HEK293 (cell line): ENCODE data around the gene FAM110A.

Experiments used
- GLI4 ChIP-seq: fragments of 450-650 bp; formaldehyde crosslinking; IDR thresholded peaks from 2 replicates; pipeline ENCODE4 v1.5.1; 2016; ENCODE audit warnings: missing biosample characterization, missing genetic modification characterization
- GLIS2 ChIP-seq: fragments of 450-650 bp; formaldehyde crosslinking; IDR thresholded peaks from 2 replicates; pipeline ENCODE4 v1.5.1; 2016; ENCODE audit warnings: missing biosample characterization, missing genetic modification characterization
- KLF10 ChIP-seq: fragments of 450-650 bp; IDR thresholded peaks from 2 replicates; pipeline ENCODE4 v1.5.1; 2018; ENCODE audit warnings: missing biosample characterization, mild to moderate bottlenecking, missing genetic modification characterization
- PRDM4 ChIP-seq: fragments of 450-650 bp; formaldehyde crosslinking; IDR thresholded peaks from 2 replicates; pipeline ENCODE4 v1.5.1; 2017; ENCODE audit warnings: missing biosample characterization, missing genetic modification characterization
- SP2 ChIP-seq: fragments of 450-650 bp; formaldehyde crosslinking; IDR thresholded peaks from 2 replicates; pipeline ENCODE4 v1.5.1; 2016; ENCODE audit warnings: missing biosample characterization, missing genetic modification characterization
- ZIC2 ChIP-seq: fragments of 450-650 bp; formaldehyde crosslinking; IDR thresholded peaks from 2 replicates; pipeline ENCODE4 v1.5.1; 2016; ENCODE audit warnings: missing biosample characterization, missing genetic modification characterization
- ZNF121 ChIP-seq: fragments of 450-650 bp; formaldehyde crosslinking; IDR thresholded peaks from 2 replicates; pipeline ENCODE4 v1.5.1; 2016; ENCODE audit warnings: missing biosample characterization, missing genetic modification characterization
- ZNF211 ChIP-seq: fragments of 450-650 bp; formaldehyde crosslinking; IDR thresholded peaks from 2 replicates; pipeline ENCODE4 v1.5.1; 2016; ENCODE audit warnings: low read depth, missing biosample characterization, missing genetic modification characterization
- ZNF24 ChIP-seq: fragments of 450-650 bp; formaldehyde crosslinking; IDR thresholded peaks from 2 replicates; pipeline ENCODE4 v1.5.1; 2016; ENCODE audit warnings: missing biosample characterization, missing genetic modification characterization
- ZNF274 ChIP-seq, 2 experiments: fragments of 200-500 bp in 1 of 2; fragments of 450-650 bp in 1 of 2; sonication (Bioruptor generic) in 1 of 2; formaldehyde crosslinking in 1 of 2; IDR thresholded peaks; 2 replicates each; pipeline versions ENCODE4 v1.5.1 to v1.6.1; 2014 to 2016; ENCODE audit warnings: borderline replicate concordance in 1 of 2, inconsistent platforms in 1 of 2, low read length in 1 of 2, missing biosample characterization in 1 of 2, missing genetic modification characterization in 1 of 2
- ZNF302 ChIP-seq: fragments of 450-650 bp; formaldehyde crosslinking; IDR thresholded peaks from 2 replicates; pipeline ENCODE4 v1.5.1; 2016; ENCODE audit warnings: missing biosample characterization, missing genetic modification characterization, low read depth
- TF ChIP-seq, protein P1 (sequence below): fragments of 450-650 bp; formaldehyde crosslinking; IDR thresholded peaks from 2 replicates; pipeline ENCODE4 v1.5.1; 2016; ENCODE audit warnings: missing biosample characterization, missing genetic modification characterization
- TF ChIP-seq, protein P2 (sequence below): fragments of 450-650 bp; formaldehyde crosslinking; IDR thresholded peaks from 2 replicates; pipeline ENCODE4 v1.5.1; 2016; ENCODE audit warnings: missing biosample characterization, missing genetic modification characterization
- TF ChIP-seq, protein P3 (sequence below): IDR thresholded peaks from 2 replicates; pipeline ENCODE4 v1.6.1; 2011; ENCODE audit warnings: mild to moderate bottlenecking, low read depth, low read length, borderline replicate concordance

DNA sequence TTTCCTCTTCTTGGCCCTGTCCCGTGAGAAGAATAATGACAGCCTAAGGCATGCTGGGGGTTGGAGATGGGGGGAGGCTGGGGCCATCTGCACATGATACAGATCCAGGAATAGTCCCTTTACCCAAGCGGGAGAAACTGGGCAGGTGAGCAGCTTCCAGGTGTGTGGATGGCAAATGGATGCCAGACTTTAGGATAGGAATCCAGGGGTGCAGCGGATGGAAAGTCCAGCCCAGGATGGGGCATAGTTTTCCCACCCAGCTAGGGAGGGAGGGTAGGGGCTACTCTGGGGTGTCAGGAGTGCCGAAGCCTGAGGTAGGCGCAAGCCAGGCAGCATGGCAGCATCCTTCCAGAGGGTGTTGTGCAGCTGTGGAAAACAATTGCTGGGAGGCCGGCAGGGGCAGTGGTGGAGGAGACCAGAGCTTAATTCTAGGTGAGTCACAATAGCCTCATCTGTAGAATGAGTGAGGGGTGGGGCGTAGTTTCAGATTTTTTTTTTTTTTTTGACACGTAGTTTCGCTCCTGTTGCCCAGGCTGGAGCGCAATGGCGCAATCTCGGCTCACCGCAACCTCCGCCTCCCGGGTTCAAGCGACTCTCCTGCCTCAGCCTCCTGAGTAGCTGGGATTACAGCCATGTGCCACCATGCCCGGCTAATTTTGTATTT is 15.4 kb upstream of the FAM110A start:
- TF ChIP-seq, protein P1, sequence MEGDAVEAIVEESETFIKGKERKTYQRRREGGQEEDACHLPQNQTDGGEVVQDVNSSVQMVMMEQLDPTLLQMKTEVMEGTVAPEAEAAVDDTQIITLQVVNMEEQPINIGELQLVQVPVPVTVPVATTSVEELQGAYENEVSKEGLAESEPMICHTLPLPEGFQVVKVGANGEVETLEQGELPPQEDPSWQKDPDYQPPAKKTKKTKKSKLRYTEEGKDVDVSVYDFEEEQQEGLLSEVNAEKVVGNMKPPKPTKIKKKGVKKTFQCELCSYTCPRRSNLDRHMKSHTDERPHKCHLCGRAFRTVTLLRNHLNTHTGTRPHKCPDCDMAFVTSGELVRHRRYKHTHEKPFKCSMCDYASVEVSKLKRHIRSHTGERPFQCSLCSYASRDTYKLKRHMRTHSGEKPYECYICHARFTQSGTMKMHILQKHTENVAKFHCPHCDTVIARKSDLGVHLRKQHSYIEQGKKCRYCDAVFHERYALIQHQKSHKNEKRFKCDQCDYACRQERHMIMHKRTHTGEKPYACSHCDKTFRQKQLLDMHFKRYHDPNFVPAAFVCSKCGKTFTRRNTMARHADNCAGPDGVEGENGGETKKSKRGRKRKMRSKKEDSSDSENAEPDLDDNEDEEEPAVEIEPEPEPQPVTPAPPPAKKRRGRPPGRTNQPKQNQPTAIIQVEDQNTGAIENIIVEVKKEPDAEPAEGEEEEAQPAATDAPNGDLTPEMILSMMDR (tag by site-specific recombination) = no peak
- no peak for TF ChIP-seq ZNF274 (IDR thresholded peaks at IDR 0.05; ENCODE audit: low read length)
- TF ChIP-seq ZNF274 (tag by site-specific recombination; IDR thresholded peaks at IDR 0.05; ENCODE audit: borderline replicate concordance) = no peak
- TF ChIP-seq, protein P2, sequence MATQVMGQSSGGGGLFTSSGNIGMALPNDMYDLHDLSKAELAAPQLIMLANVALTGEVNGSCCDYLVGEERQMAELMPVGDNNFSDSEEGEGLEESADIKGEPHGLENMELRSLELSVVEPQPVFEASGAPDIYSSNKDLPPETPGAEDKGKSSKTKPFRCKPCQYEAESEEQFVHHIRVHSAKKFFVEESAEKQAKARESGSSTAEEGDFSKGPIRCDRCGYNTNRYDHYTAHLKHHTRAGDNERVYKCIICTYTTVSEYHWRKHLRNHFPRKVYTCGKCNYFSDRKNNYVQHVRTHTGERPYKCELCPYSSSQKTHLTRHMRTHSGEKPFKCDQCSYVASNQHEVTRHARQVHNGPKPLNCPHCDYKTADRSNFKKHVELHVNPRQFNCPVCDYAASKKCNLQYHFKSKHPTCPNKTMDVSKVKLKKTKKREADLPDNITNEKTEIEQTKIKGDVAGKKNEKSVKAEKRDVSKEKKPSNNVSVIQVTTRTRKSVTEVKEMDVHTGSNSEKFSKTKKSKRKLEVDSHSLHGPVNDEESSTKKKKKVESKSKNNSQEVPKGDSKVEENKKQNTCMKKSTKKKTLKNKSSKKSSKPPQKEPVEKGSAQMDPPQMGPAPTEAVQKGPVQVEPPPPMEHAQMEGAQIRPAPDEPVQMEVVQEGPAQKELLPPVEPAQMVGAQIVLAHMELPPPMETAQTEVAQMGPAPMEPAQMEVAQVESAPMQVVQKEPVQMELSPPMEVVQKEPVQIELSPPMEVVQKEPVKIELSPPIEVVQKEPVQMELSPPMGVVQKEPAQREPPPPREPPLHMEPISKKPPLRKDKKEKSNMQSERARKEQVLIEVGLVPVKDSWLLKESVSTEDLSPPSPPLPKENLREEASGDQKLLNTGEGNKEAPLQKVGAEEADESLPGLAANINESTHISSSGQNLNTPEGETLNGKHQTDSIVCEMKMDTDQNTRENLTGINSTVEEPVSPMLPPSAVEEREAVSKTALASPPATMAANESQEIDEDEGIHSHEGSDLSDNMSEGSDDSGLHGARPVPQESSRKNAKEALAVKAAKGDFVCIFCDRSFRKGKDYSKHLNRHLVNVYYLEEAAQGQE (tag by site-specific recombination) = no peak
- no peak for TF ChIP-seq GLIS2 (tag by site-specific recombination)
- no peak for TF ChIP-seq ZNF24 (tag by site-specific recombination)
- no peak for TF ChIP-seq PRDM4
- TF ChIP-seq, protein P3, sequence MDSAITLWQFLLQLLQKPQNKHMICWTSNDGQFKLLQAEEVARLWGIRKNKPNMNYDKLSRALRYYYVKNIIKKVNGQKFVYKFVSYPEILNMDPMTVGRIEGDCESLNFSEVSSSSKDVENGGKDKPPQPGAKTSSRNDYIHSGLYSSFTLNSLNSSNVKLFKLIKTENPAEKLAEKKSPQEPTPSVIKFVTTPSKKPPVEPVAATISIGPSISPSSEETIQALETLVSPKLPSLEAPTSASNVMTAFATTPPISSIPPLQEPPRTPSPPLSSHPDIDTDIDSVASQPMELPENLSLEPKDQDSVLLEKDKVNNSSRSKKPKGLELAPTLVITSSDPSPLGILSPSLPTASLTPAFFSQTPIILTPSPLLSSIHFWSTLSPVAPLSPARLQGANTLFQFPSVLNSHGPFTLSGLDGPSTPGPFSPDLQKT = no peak
- TF ChIP-seq GLI4 (tag by site-specific recombination) = no peak
- no peak for TF ChIP-seq ZNF302 (tag by site-specific recombination)
- no peak for TF ChIP-seq ZNF121 (tag by site-specific recombination)
- TF ChIP-seq ZIC2 (tag by site-specific recombination) = no peak
- TF ChIP-seq SP2 (tag by site-specific recombination) = no peak
- TF ChIP-seq ZNF211 (tag by site-specific recombination) = no peak
- TF ChIP-seq KLF10 (tag by site-specific recombination) = no peak
